Measurements from ENCODE around the gene XRCC4.

DNA sequence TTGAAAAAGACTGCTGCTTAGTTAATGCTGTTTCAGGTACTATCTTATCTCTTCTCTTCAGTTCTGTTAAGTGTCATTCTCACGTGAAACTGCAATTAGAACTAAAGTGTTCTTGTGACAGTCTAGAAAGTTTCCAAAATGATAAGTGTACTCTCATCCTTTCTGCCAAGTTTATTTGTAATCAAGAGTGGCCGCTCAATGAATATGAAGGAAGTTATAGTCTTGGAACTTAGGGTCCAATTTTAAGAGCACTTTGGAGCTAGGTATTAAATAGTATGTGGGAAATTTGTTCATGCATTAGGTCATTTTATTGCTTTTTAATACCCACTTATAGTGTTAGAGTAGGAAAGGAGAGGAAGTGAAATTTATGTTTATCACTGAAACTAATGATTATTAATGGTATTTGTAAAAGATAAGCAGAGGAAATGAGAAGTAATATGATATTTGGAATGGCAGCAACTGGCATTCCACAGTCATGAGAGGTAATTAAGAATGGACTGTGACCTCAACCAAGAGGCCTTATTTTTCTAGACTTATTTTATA, 20.4 kb downstream of the XRCC4 start:
- TF ChIP-seq SPI1 (IDR thresholded peaks at IDR 0.05; ENCODE audit: low read depth, low read length) (no peak), POLR2AphosphoS5 (IDR thresholded peaks at IDR 0.05; ENCODE audit: low read depth, low read length) (no peak), PAX5 (IDR thresholded peaks at IDR 0.05; ENCODE audit: insufficient read depth, low read length, severe bottlenecking) (no peak)

Measured in GM12891 (cell line).